Bronchial epithelial cell (primary cell): ENCODE measurements around the gene NBAS. TPM values are rescaled to one million over a fixed set of nuclear protein-coding genes. Genes with fewer than 3 reads are reported as not detected.

Experiments
- DNase-seq: peaks from one replicate; pipeline ENCODE4 v3.0.0-alpha.2; 2010; ENCODE audit warnings: low read depth
- FAIRE-seq: peaks from 2 replicates; lab custom pipeline; 2011; peaks lifted over from hg19 to GRCh38; lab: Jason Lieb, UNC
- H3K27me3 ChIP-seq: 2 replicates; pipeline ENCODE4 v1.5.1; 2011; ENCODE audit warnings: low read length; ENCODE audit not compliant: control insufficient read depth, insufficient read depth
- H3K36me3 ChIP-seq: 2 replicates; pipeline ENCODE4 v1.5.1; 2011; ENCODE audit warnings: low read length; ENCODE audit not compliant: control insufficient read depth, insufficient read depth
- H3K4me3 ChIP-seq: 2 replicates; pipeline ENCODE4 v1.5.1; 2011; ENCODE audit warnings: mild to moderate bottlenecking, low read depth, low read length, control low read depth
- CTCF ChIP-seq: IDR thresholded peaks from 2 replicates; pipeline ENCODE4 v1.5.1; 2011; ENCODE audit warnings: mild to moderate bottlenecking, moderate library complexity, low read length, control low read depth, inconsistent platforms; ENCODE audit not compliant: insufficient read depth, severe bottlenecking
- total RNA-seq: library from RNA; depleted of rRNA; stranded (reverse); fragments of >200 nt; gene quantifications from 2 replicates; pipeline ENCODE4 v1.2.1, GENCODE V29; 2014

Gene NBAS
- total RNA-seq, 1 donor from 2014 or later, result 78.2 TPM

GRCh38 chr2:15311201-15311907 lies 249.8 kb downstream of the NBAS start:
- DNase-seq, result no peak
- H3K36me3 ChIP-seq, result no peaks in the 10 kb centered on the region
- TF ChIP-seq CTCF, result no peak
- H3K4me3 ChIP-seq, result no peak overlapping the region
- H3K27me3 ChIP-seq, result no peaks in the 10 kb centered on the region
- FAIRE-seq, result no peak

GRCh38 chr2:15307526-15307925 lies 253.6 kb downstream of the NBAS start:
- no peak for TF ChIP-seq CTCF
- FAIRE-seq, result no peak

GRCh38 chr2:15306706-15307105 lies 254.4 kb downstream of the NBAS start:
- H3K27me3 ChIP-seq, result no peaks in the 10 kb centered on the region
- FAIRE-seq, result no peak
- DNase-seq, result no peak
- peaks cover 2% of the 10 kb centered on the region for H3K36me3 ChIP-seq
- H3K4me3 ChIP-seq, result no peak overlapping the region
- no peak for TF ChIP-seq CTCF

More at GRCh38 chr2:15307526-15307925, 253.6 kb downstream of the NBAS start:
- Histone ChIP-seq H3K36me3 (peaks cover 1% of the 10 kb centered on the region), H3K27me3 (no peaks in the 10 kb centered on the region), H3K4me3 (no peak overlapping the region)
- DNase-seq, result no peak

GRCh38 chr2:15303874-15304273 lies 257.3 kb downstream of the NBAS start:
- no peak for TF ChIP-seq CTCF
- peaks cover 2% of the 10 kb centered on the region for H3K36me3 ChIP-seq

GRCh38 chr2:15302154-15302553 lies 259.0 kb downstream of the NBAS start:
- Histone ChIP-seq H3K4me3 (no peak overlapping the region), H3K27me3 (no peaks in the 10 kb centered on the region), H3K36me3 (peaks cover 2% of the 10 kb centered on the region)
- no peak for DNase-seq
- no peak for FAIRE-seq
- TF ChIP-seq CTCF, result no peak

More at GRCh38 chr2:15303874-15304273, 257.3 kb downstream of the NBAS start:
- H3K27me3 ChIP-seq, result no peaks in the 10 kb centered on the region
- no peak for DNase-seq
- no peak overlapping the region for H3K4me3 ChIP-seq
- no peak for FAIRE-seq
